WTC11 (cell line): ENCODE data around the gene TMPRSS2. TPM values are rescaled to one million over a fixed set of nuclear protein-coding genes. Genes with fewer than 3 reads are reported as not detected.
"Not testable (repeated sequence)": the region's sequence is repeated elsewhere in the genome, so short reads cannot be mapped to it uniquely, and the experiment has no call there.

Experiments
- ATAC-seq: fragments of 200-7000 bp; cut with Tn5 transposase; 2 replicates; pipeline ENCODE4 v1.10.0; 2021; ENCODE audit warnings: mild to moderate bottlenecking, moderate library complexity
- CTCF ChIA-PET: fragments of 300-600 bp; sonication (Branson Sonifier 250); formaldehyde crosslinking; loops from one replicate; lab custom pipeline; 2021; ENCODE audit warnings: antibody characterized with exemption; lab: Charles Lee
- POLR2A ChIA-PET: fragments of 350-600 bp; sonication (Branson Sonifier 250); formaldehyde crosslinking; loops from one replicate; lab custom pipeline; 2021; ENCODE audit warnings: antibody characterized with exemption; lab: Charles Lee
- DNase-seq: peaks from one replicate; pipeline ENCODE4 v3.0.0; 2021; ENCODE audit warnings: low spot score
- H3K27ac Mint-ChIP-seq: 2 replicates; pipeline ENCODE4 v1.8.0; 2021; ENCODE audit warnings: mixed read lengths
- H3K27me3 Mint-ChIP-seq: 2 replicates; pipeline ENCODE4 v1.8.0; 2021; ENCODE audit warnings: low read depth, mild to moderate bottlenecking, moderate library complexity, mixed read lengths
- H3K36me3 Mint-ChIP-seq: 2 replicates; pipeline ENCODE4 v1.8.0; 2021; ENCODE audit warnings: mixed read lengths
- H3K4me1 Mint-ChIP-seq: 2 replicates; pipeline ENCODE4 v1.8.0; 2022; ENCODE audit warnings: mixed read lengths
- H3K4me3 Mint-ChIP-seq: 2 replicates; pipeline ENCODE4 v1.8.0; 2021; ENCODE audit warnings: mild to moderate bottlenecking, moderate library complexity, mixed read lengths
- H3K9me3 Mint-ChIP-seq: 2 replicates; pipeline ENCODE4 v1.8.0; 2021; ENCODE audit warnings: mixed read lengths
- ELF4 ChIP-seq: sonication (generic); formaldehyde crosslinking; IDR thresholded peaks from 2 replicates; pipeline ENCODE4 v1.8.1; 2022; ENCODE audit warnings: low read depth, mild to moderate bottlenecking, moderate library complexity, missing genetic modification reagents
- EMX1 ChIP-seq: fragments of 250-450 bp; sonication (Bioruptor Pico); IDR thresholded peaks from 2 replicates; pipeline ENCODE4 v1.8.0; 2021; ENCODE audit warnings: mild to moderate bottlenecking
- SOX15 ChIP-seq: fragments of 250-450 bp; sonication (Bioruptor Pico); IDR thresholded peaks from 2 replicates; pipeline ENCODE4 v1.9.0; 2021; ENCODE audit warnings: mild to moderate bottlenecking
- TP53 ChIP-seq: sonication (generic); formaldehyde crosslinking; IDR thresholded peaks from 2 replicates; pipeline ENCODE4 v1.8.1; 2023; ENCODE audit warnings: mild to moderate bottlenecking, missing genetic modification reagents
- ZNF219 ChIP-seq: sonication (generic); formaldehyde crosslinking; IDR thresholded peaks from 2 replicates; pipeline ENCODE4 v1.8.0; 2023; ENCODE audit warnings: missing genetic modification reagents, mild to moderate bottlenecking, borderline replicate concordance
- ZNF263 ChIP-seq: sonication (generic); formaldehyde crosslinking; IDR thresholded peaks from 2 replicates; pipeline ENCODE4 v1.8.1; 2022; ENCODE audit warnings: low read depth, mild to moderate bottlenecking, moderate library complexity, missing genetic modification reagents
- ZNF423 ChIP-seq: fragments of 250-450 bp; sonication (Bioruptor Pico); IDR thresholded peaks from 2 replicates; pipeline ENCODE4 v2.1.2; 2022; ENCODE audit warnings: mild to moderate bottlenecking, moderate library complexity
- total RNA-seq: library from RNA; stranded (reverse); gene quantifications from 3 replicates; pipeline ENCODE4 v1.2.3, GENCODE V29; 2021
- TF ChIP-seq, protein P1 (sequence below): fragments of 250-450 bp; sonication (Bioruptor Pico); IDR thresholded peaks from 2 replicates; pipeline ENCODE4 v1.9.0; 2021; ENCODE audit warnings: mild to moderate bottlenecking, borderline replicate concordance

The TMPRSS2 gene
- total RNA-seq, 1 experiment from 2014 or later = 8.5 TPM

DNA sequence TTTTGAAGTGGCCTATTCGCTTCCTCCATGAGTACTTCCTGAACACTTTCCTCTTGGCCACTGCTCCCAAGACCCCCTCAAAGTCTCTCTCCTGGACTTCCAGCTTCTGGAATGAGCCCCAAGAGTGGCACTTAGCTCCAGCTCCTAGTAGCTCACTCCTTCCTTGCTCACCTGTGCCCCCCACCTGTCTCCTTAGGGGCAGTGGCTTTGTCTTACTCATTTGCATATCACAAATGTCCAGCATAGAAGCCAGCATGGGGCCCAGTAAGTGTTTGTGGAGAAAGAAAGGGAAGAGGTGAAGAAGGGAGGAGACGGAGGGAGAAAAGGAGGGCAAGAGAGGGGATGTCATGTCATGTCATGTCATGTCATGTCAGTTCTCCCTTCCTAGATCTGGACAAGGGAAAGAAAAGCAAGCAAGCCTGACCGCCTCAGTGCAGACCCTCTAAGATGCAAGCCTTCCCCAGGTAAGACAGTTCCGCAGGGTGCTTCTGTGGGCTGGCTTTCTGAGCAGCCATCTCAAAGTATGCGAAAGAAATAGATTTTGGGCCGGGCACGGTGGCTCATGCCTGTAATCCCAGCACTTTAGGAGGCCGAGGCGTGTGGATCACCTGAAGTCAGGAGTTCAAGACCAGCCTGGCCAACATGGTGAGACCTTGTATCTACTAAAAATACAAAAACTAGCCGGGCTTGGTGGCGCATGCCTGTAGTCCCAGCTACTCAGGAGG lies 88.8 kb downstream of the TMPRSS2 start:
- Mint-ChIP-seq H3K9me3 (peaks cover 17% of the 10 kb centered on the region), H3K27me3 (peaks cover 25% of the 10 kb centered on the region), H3K27ac (no peak overlapping the region), H3K4me3 (peak overlapping the region; percentile 79), H3K4me1 (peaks cover 26% of the 10 kb centered on the region), H3K36me3 (peaks cover 4% of the 10 kb centered on the region)
- no peak for DNase-seq
- ChIA-PET POLR2A (no interaction called here), CTCF (interaction anchor here (0.7 to 2.0 kb wide), 3 partner anchors 50 to 136 kb away, joined by 5 to 7 read pairs (median 7); partner anchors contain the start of gene TMPRSS2)
- ATAC-seq = peak; percentile 11
- TF ChIP-seq ELF4 (CRISPR knock-in tag) = no peak
- TF ChIP-seq EMX1 = no peak
- peak; percentile 82 for TF ChIP-seq ZNF423 (CRISPR knock-in tag)

DNA sequence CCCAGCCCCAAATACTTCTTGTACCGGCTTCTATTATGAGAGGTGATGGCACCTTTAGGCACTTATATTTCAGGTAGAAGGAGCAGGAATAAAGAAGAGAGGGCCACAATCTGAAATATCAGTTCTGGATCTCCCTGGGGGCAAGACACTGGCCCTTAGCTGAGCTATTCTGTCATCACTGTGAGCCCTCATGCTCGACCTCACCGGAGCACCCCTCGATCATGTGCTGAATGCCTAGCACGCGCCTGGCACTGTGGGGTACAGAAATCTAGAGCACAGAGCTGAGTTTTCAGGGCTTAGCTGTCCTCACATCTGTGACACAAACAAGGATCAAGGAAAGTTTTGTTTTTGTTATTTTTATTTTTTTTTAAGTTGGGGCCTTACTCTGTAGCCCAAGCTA lies 89.6 kb downstream of the TMPRSS2 start:
- TF ChIP-seq, protein P1, sequence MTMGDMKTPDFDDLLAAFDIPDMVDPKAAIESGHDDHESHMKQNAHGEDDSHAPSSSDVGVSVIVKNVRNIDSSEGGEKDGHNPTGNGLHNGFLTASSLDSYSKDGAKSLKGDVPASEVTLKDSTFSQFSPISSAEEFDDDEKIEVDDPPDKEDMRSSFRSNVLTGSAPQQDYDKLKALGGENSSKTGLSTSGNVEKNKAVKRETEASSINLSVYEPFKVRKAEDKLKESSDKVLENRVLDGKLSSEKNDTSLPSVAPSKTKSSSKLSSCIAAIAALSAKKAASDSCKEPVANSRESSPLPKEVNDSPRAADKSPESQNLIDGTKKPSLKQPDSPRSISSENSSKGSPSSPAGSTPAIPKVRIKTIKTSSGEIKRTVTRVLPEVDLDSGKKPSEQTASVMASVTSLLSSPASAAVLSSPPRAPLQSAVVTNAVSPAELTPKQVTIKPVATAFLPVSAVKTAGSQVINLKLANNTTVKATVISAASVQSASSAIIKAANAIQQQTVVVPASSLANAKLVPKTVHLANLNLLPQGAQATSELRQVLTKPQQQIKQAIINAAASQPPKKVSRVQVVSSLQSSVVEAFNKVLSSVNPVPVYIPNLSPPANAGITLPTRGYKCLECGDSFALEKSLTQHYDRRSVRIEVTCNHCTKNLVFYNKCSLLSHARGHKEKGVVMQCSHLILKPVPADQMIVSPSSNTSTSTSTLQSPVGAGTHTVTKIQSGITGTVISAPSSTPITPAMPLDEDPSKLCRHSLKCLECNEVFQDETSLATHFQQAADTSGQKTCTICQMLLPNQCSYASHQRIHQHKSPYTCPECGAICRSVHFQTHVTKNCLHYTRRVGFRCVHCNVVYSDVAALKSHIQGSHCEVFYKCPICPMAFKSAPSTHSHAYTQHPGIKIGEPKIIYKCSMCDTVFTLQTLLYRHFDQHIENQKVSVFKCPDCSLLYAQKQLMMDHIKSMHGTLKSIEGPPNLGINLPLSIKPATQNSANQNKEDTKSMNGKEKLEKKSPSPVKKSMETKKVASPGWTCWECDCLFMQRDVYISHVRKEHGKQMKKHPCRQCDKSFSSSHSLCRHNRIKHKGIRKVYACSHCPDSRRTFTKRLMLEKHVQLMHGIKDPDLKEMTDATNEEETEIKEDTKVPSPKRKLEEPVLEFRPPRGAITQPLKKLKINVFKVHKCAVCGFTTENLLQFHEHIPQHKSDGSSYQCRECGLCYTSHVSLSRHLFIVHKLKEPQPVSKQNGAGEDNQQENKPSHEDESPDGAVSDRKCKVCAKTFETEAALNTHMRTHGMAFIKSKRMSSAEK (CRISPR knock-in tag) = no peak
- TF ChIP-seq TP53 (CRISPR knock-in tag) (no peak), ZNF263 (CRISPR knock-in tag) (no peak), ZNF219 (CRISPR knock-in tag) (no peak), SOX15 (CRISPR knock-in tag) (no peak)
- Mint-ChIP-seq H3K4me3 (no peak overlapping the region), H3K27me3 (peaks cover 19% of the 10 kb centered on the region), H3K36me3 (peaks cover 4% of the 10 kb centered on the region), H3K9me3 (peaks cover 17% of the 10 kb centered on the region), H3K27ac (no peak overlapping the region), H3K4me1 (peaks cover 26% of the 10 kb centered on the region)
- no peak for DNase-seq
- ChIA-PET POLR2A (no interaction called here), CTCF (interaction anchor here (1.1 to 2.0 kb wide), 3 partner anchors 49 to 135 kb away, joined by 7 to 8 read pairs (median 7); no protein-coding TSS in a partner anchor)
- ATAC-seq = no peak

DNA sequence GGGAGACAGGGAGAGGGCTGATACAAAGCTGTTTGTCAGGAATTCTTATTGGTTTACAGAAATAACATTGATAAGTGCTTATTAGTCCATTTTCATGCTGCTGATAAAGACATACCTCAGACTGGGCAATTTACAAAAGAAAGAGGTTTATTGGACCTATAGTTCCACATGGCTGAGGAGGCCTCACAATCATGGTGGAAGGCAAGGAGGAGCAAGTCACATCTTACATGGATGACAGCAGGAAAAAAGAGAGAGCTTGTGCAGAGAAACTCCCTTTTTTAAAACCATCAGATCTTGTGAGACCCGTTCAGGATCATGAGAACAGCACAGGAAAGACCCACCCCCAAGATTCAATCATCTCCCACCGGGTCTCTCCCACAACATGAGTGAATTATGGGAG lies 90.5 kb downstream of the TMPRSS2 start:
- Mint-ChIP-seq H3K9me3 (peaks cover 24% of the 10 kb centered on the region), H3K27me3 (peaks cover 15% of the 10 kb centered on the region), H3K4me1 (peaks cover 26% of the 10 kb centered on the region)
- H3K27ac Mint-ChIP-seq, H3K36me3 Mint-ChIP-seq, DNase-seq, H3K4me3 Mint-ChIP-seq, POLR2A ChIA-PET, ATAC-seq: not testable (repeated sequence)
- CTCF ChIA-PET = interaction anchor here (0.6 to 1.1 kb wide), 3 partner anchors 48 to 153 kb away, joined by 3 to 8 read pairs (median 4); no protein-coding TSS in a partner anchor

Other genes with a start within 250 kb of the TMPRSS2 start
- 1.4 to 3.6 TPM (median 3.0 TPM) in 3 replicates for gene FAM3B, start 191.4 kb downstream of the TMPRSS2 start, total RNA-seq
- 2.6 to 4.0 TPM (median 2.7 TPM) in 3 replicates for gene MX2, start 146.1 kb downstream of the TMPRSS2 start, total RNA-seq
- gene MX1, start 81.9 kb downstream of the TMPRSS2 start, total RNA-seq = 3.6 to 4.6 TPM (median 4.0 TPM) in 3 replicates